ENCODE measurements around the gene SMCO4. TPM values are rescaled to one million over a fixed set of nuclear protein-coding genes. Genes with fewer than 3 reads are reported as not detected.

Gene SMCO4
- total RNA-seq, 1 donor from 2014 or later, result 73.5 TPM

DNA sequence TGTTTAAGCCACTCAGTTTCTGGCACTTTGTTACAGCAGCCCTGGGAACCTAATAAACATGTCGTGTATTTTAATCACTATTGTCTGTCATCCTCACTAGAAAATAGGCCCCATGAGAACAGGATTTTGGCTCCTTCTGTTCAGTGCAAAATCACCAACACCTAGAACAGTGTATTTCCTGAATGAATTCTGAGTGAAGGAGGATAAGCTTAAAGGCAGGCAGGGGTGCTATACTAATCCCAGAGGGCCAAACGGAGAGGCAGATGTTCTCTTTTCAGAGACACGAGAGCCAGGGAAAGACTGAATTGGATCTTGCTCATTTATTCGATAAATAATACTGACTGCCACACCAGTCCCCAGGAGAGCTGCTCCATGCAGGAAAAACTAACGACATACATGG lies 10.4 kb downstream of the SMCO4 start:
- no peak overlapping the region for H3K4me3 ChIP-seq
- intact Hi-C loops (cut with DNase I), result no loop called here
- no peak for TF ChIP-seq CTCF (IDR thresholded peaks at IDR 0.05)
- no peaks in the 10 kb centered on the region for H3K9me3 ChIP-seq
- no peaks in the 10 kb centered on the region for H3K36me3 ChIP-seq
- H3K27ac ChIP-seq, result no peak overlapping the region
- DNase-seq, result no peak
- no peaks in the 10 kb centered on the region for H3K27me3 ChIP-seq (ENCODE audit: low read depth)
- H3K4me1 ChIP-seq, result peaks cover 45% of the 10 kb centered on the region
- no peak for ATAC-seq

- no peak for ATAC-seq
- H3K4me1 ChIP-seq, result peaks cover 45% of the 10 kb centered on the region
- H3K4me3 ChIP-seq, result no peak overlapping the region
- no peaks in the 10 kb centered on the region for H3K27me3 ChIP-seq (ENCODE audit: low read depth)
- H3K36me3 ChIP-seq, result no peaks in the 10 kb centered on the region
- no peak for TF ChIP-seq CTCF (IDR thresholded peaks at IDR 0.05)
- no peak for DNase-seq
- intact Hi-C loops (cut with DNase I), result no loop called here
- no peaks in the 10 kb centered on the region for H3K9me3 ChIP-seq
- H3K27ac ChIP-seq, result no peak overlapping the region
Observed at GRCh38 chr11:93532281-93532789, 10.9 kb downstream of the SMCO4 start.

- H3K27ac ChIP-seq, result peak overlapping the region; percentile 73
- no peaks in the 10 kb centered on the region for H3K36me3 ChIP-seq
- DNase-seq (no peak), ATAC-seq (no peak)
- H3K4me1 ChIP-seq, result peaks cover 48% of the 10 kb centered on the region
- intact Hi-C loops (cut with DNase I), result no loop called here
- no peaks in the 10 kb centered on the region for H3K9me3 ChIP-seq
- H3K4me3 ChIP-seq, result no peak overlapping the region
- TF ChIP-seq CTCF (IDR thresholded peaks at IDR 0.05), result no peak
- H3K27me3 ChIP-seq (ENCODE audit: low read depth), result no peaks in the 10 kb centered on the region
Observed at GRCh38 chr11:93530468-93530826, 12.7 kb downstream of the SMCO4 start.

DNA sequence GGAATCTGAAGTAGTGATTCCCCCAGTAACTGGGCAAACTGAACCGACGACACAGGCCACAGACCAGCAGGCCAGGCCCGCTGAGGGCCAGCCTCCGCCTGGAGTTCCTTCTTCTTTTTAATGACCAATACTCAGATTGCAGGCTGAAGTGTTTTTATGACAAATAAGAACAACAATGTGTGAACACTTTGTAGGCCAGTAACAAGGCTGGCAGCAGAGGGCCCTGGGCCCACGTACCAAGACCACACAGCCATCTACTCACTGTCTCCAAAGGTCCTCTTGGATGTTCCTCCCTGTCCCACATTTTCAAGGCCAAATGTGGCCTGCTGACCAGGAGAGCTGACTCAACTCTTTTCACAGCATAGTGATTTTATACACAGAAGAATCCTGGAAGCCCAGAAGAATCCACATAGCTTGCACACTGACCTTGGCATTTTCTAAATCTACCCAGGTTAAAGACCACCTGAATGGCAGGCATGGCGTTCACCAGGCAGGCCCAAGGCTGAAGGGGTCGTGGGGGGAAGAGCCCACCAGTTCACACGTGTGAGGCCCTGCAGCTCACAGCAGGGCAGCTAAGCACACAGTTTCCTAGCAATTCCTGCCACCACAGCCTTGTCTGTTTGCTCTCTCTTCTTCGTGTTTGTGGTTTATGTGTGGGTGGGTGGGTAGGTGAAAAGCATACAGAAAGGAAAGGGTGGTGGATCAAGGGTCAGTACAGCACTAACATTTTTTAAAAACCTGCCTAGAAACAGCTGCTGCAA lies 13.3 kb downstream of the SMCO4 start:
- H3K27ac ChIP-seq, result peak overlapping the region; percentile 73
- H3K4me3 ChIP-seq, result no peak overlapping the region
- no peaks in the 10 kb centered on the region for H3K36me3 ChIP-seq
- H3K9me3 ChIP-seq, result no peaks in the 10 kb centered on the region
- TF ChIP-seq CTCF (IDR thresholded peaks at IDR 0.05), result no peak
- H3K4me1 ChIP-seq, result peaks cover 54% of the 10 kb centered on the region
- H3K27me3 ChIP-seq (ENCODE audit: low read depth), result no peaks in the 10 kb centered on the region
- intact Hi-C loops (cut with DNase I), result no loop called here
- peak; percentile 54 to 76 for ATAC-seq
- DNase-seq, result peak; percentile 66

DNA sequence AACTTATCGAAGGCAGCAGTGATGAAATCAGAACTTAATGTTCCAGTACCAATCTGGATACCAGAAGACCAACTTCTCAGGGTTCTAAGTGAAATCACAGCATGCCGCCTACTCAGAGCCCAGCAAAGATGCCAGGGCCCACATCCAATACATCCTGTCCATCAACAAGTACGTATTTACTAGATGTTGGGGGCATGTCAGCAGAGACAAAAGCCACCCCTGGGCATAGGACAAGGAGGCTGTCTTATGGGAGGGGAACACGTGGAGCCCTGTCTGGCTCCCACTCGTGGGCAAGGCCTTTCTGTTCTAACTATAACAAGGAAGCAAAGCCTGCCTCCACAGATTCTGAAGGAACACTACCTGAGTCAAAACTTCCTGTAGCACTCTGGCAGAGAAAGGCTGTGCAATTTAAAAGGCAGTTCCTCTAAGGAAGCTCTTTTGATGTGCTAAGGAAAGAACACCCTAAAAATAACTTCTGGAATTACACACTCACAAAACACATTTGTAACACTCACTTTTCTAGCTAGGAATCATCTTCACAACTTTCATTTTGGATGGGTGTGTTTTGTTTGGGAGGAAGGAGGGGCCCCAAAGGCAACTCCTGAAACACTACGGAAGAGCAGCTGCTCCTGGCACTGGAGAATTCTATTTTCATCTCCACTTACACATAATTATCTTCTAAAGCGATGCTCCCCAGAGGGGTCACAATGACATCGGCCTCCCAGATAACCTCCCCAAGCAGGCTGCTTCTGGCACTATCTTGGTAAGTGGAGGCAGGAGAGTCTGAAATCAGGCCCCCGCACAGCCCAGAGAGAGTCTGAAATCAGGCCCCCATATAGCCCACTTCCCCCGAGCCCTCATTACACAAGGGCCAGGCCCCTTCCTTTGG lies 14.2 kb downstream of the SMCO4 start:
- DNase-seq, result no peak
- Histone ChIP-seq H3K27ac (peak overlapping the region; percentile 73), H3K4me3 (peak overlapping the region; percentile 7), H3K9me3 (no peaks in the 10 kb centered on the region), H3K4me1 (peaks cover 63% of the 10 kb centered on the region), H3K36me3 (no peaks in the 10 kb centered on the region), H3K27me3 (ENCODE audit: low read depth) (no peaks in the 10 kb centered on the region)
- peak in 1 of 2 donors; percentile 38 for ATAC-seq
- no peak for TF ChIP-seq CTCF (IDR thresholded peaks at IDR 0.05)
- intact Hi-C loops (cut with DNase I), result no loop called here

All from lower lobe of right lung (tissue), 2 donors.